Stimulated activated CD4-positive, alpha-beta T cell treated with anti-CD3 and anti-CD28 coated beads, Interleukin-15, amount 100 ng/mL, for 48 hours (primary cell): Measurements from ENCODE around the gene SLC6A1.
A peak's percentile ranks its signal among the peaks of the same experiment; 100 is the strongest.

Experiments used
- DNase-seq, 2 donors: peaks; one replicate each; pipeline ENCODE4 v3.0.0-alpha.2; 2020; ENCODE audit warnings: low read depth in 2 of 2

Gene SLC6A1

GRCh38 chr3:10992017-10992942 lies at the start of gene SLC6A1:
SLC6A1 (plus strand) TSS chr3:10992748; CDS start chr3:11017212, 24,464 bp downstream.
- no peak for DNase-seq

DNA sequence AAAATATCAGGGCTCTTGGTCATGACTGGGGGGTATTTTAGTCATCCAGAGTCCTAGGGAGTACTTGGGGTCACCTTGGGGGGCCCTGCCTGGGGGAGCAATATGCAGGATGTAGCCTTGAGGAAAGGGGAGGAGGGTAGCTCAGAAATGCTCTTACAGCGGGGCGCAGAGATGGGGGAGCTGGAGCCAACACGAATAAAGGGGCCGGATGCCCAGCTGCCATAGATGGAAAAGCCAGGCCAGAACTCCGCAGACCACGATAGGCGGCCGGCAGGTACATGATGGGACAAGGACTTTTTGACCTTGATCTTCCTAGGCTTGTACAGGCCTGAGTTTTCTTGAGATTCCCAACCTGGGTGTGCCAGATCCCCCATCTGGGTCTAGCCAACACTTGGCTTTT lies 47.7 kb upstream of the SLC6A1 start:
- no peak for DNase-seq

DNA sequence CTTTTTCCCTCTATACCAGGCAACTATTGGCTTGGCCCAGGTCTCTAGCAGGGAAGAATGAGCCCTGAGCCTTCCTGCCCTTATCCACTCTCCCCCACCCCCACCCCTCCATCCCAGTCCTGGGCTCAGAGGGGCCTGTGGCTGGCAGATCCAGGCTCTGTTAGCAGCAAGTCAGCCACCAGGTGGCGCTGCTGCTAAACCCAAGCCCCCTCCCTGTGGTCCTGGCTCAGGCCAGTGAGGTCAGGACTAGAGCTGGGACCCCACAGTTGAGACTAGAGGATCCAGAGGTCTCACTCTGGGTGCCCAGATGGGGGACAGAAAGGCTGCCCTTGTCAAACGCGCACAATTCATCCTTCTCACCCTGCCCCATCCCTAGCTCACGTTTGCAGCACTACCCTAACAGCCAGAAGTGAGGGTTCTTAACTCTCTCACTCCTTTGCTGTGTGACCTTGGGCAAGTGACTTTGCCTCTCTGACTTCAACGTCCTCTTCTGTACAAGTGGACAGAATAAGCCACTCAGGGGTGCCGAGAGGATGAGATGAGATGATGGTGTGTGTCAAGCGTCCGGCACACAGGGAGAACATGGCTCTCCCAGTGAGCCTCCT lies 46.8 kb upstream of the SLC6A1 start:
- DNase-seq = peak; percentile 11 to 51

- DNase-seq = no peak
Measured at GRCh38 chr3:10946526-10946925, 46.0 kb upstream of the SLC6A1 start.

GRCh38 chr3:10948326-10948725 lies 44.2 kb upstream of the SLC6A1 start:
- DNase-seq = no peak

DNA sequence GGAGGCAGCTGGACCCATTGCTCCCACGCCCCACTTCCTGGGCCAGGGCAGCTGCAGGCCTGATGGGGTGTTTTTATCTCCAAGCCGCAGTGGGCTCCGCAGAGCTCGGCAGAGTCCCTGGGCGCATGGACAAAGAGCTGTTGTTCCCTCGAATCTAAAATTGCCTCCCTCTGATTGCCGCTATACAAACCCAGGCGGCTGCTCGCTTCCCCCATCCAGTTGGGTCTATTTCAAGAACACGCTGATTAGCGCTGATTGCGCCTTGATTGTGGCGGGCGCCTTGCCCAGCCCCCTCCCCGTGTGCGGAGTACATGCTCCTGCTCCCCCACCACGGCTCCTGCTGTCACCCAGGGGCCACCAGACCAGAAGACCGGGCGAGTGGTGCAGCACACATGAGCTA lies 43.4 kb upstream of the SLC6A1 start:
- no peak for DNase-seq

GRCh38 chr3:10950476-10951294 lies 41.9 kb upstream of the SLC6A1 start:
- DNase-seq = no peak

GRCh38 chr3:10951295-10951926 lies 41.1 kb upstream of the SLC6A1 start:
- DNase-seq = no peak

GRCh38 chr3:10952525-10952924 lies 40.0 kb upstream of the SLC6A1 start:
- no peak for DNase-seq

GRCh38 chr3:10954740-10955139 lies 37.8 kb upstream of the SLC6A1 start:
- DNase-seq = no peak

DNA sequence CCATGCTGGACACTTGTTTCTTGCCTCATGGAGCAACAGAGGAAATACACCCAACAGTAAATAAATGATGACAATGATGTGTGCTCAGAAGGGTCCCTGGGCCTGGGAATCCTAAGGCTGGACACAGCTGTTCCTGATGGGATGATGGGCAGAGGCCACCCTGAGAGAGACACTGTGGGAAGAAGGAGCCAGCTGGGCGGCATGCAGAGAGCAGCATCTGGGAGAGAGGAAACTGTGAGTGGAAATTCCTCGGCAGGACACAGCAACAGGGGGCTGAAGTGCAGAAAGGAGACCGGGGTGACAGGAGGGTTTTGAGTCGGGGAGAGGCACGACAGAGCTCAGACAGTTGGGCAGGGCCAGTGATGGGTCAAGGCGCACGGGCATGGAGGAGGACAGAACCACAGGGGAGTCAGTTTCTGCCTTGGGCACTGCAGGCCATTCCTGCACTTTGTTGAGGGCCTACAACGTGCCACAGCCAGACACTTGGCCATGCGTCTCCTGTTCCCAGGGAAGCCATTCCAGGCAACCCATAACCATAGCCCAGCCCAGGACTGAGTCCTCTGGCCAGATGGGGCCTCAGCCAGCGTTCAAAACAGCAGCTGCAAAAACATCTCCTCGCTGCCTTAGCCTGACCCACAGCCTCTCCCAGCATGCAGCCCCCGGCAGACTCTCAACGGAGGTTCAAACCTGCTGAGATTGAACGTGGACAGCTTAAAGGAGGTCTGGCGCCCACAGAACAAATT lies 36.7 kb upstream of the SLC6A1 start:
- no peak for DNase-seq

DNA sequence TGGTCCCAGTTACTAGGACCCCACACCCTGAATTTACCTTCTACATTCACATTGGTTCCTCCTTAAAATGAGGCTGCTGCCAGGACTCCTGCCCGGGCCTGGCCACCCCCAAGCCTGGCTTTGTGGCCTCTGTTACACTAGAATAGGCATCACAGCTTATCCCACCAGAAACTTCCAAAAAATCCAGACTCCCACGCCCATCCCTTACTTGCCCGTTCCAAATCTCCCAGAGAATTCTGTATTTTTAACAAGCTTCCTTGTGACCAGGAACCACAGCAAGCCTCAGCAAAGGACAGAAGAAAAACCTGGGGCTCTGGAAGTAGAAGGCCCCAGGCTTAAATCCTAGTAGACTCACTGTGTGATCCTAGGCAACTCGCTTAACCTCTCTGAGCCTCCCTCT lies 36.0 kb upstream of the SLC6A1 start:
- DNase-seq = no peak

- no peak for DNase-seq
Measured at GRCh38 chr3:10956986-10957385, 35.6 kb upstream of the SLC6A1 start.

DNA sequence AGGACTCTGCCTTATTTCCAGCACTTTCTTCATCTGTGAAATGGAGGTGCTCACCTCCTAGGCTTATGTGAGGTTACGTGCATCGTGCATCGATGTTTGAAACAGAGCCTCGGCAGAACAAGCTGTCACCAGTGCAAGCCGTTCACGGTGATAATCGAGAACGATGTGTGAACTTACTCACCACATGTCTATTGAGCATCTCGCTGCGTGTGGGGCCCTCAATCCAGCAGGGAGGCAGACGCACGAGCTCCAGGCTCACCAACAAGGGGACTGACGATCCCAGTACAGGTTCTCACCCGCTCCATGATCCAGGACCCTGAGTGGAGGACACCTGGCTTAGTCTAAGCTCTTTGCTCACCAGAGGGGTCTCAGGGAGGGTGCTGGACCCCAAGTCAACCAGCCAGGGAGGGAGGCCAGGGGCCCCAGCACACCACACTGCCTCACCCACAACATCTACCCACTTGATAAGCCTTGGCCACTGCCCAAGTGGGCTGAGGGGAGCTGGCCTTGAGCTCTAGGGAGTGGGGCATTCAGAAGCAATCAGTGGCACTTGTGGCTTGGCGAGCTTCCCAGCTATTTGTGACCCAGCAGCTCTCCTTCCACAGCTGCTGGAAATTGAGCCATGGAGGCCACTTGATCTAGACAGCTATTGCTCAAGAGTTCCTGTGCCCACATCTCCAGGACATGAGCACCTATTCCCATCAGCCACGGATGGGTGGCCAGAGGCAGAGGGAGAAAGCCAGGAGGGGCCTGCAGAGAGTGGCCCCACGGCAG lies 34.4 kb upstream of the SLC6A1 start:
- no peak for DNase-seq

DNA sequence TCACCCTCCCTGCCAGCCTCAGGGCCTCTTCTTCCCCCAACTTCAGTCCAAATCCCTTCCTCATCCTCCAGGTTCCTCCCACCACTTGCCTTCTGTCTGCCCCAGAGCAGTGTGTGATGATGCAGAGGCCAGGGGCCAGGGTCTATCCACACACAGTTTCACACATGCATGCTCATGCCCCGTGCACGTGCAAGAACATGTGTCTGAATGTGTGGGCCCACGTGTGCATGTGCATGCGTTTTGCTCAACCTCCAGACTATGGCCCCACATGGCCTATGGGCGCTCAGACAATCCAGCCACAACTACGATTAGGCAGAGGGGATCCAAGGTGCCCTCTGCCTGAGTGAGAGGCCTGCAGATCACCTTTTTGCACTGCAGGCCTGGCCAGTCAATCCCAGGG lies 32.3 kb upstream of the SLC6A1 start:
- DNase-seq = no peak

DNA sequence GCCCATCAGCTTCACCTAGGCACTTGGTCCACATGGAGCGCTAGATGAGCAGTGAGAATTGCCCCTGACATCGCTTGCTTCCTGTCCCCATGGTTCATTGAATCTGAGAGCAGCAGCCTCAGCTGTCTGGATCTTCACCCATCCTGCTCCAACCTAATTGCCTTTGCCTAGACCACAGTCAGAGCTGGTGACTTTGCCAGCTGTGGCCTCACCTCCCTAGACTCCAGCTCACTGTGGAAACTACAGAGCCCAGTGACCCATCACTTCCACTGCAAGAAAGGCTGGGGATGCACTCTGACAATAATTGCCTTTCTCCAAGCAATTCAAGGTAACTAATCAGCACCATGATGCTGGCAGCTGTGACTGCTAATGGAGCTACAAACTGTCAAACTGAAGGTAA lies 30.6 kb upstream of the SLC6A1 start:
- no peak for DNase-seq

DNA sequence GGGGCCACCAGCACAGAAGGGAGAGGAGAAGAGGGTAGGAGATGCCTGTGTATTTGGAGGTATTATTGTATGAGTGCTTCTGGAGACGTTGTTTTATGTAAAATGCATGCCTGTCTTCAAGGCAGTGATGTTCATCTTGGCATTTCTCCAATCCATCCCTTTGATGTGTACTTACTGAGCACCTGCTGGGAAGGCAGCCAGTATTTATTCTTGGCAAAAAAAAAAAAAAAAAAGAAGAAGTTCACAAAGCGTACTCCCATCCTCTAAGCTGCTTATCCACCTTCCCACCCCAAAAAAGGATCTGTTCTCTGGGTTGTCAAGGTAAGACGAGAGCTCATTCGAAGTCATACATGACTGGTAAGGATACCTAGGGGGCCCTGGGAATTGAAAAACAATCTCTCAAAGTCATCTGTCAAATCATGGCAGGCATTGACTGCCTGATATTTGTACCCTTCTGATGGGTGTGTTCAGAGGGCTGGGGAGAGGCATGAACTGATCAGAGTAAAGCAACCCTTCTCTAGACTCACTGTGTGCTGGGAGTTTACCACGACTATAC lies 30.0 kb upstream of the SLC6A1 start:
- DNase-seq = no peak

- DNase-seq = no peak
Measured at GRCh38 chr3:10964537-10965167, 27.9 kb upstream of the SLC6A1 start.

GRCh38 chr3:10968401-10968800 lies 24.1 kb upstream of the SLC6A1 start:
- DNase-seq = no peak
